HG02763 (cell line): ENCODE results near the gene RAD17.
"Not testable (repeated sequence)": the region's sequence is repeated elsewhere in the genome, so short reads cannot be mapped to it uniquely, and the experiment has no call there.

Source experiments
- ATAC-seq: cut with Tn5 transposase; IDR thresholded peaks from one replicate; pipeline ENCODE4 v1.9.1; 2021; ENCODE audit warnings: mild to moderate bottlenecking, moderate library complexity; ENCODE audit not compliant: unreplicated experiment

The RAD17 gene

GRCh38 chr5:69374911-69375446, 5.4 kb downstream of the RAD17 start:
- peak; percentile 59 for ATAC-seq

GRCh38 chr5:69378376-69378775, 8.8 kb downstream of the RAD17 start:
- no peak for ATAC-seq

- no peak for ATAC-seq
These were observed 35.2 kb downstream of the RAD17 start for GRCh38 chr5:69404659-69405330.

GRCh38 chr5:69414885-69415583, 45.4 kb downstream of the RAD17 start, which contains the start of gene MARVELD2:
Gene MARVELD2 (plus strand): TSS chr5:69415116. CDS start chr5:69419386, 4,270 bp downstream.
- ATAC-seq = no peak

- no peak for ATAC-seq
These were observed 46.0 kb downstream of the RAD17 start for GRCh38 chr5:69415584-69415958.

- ATAC-seq = no peak
These were observed 46.6 kb downstream of the RAD17 start for GRCh38 chr5:69416180-69416579.

- ATAC-seq = no peak
These were observed 47.1 kb downstream of the RAD17 start for GRCh38 chr5:69416699-69417098.

GRCh38 chr5:69418554-69418953, 48.9 kb downstream of the RAD17 start:
- no peak for ATAC-seq

- no peak for ATAC-seq
These were observed 62.0 kb downstream of the RAD17 start for GRCh38 chr5:69431424-69432303.

- no peak for ATAC-seq
These were observed 63.0 kb downstream of the RAD17 start for GRCh38 chr5:69432412-69433206.

- not testable (repeated sequence) for ATAC-seq
These were observed 65.8 kb downstream of the RAD17 start for GRCh38 chr5:69435276-69435884.

GRCh38 chr5:69444127-69444754, 74.6 kb downstream of the RAD17 start:
- no peak for ATAC-seq

- ATAC-seq = no peak
These were observed 79.9 kb downstream of the RAD17 start for GRCh38 chr5:69449511-69449910.

GRCh38 chr5:69450116-69450515, 80.5 kb downstream of the RAD17 start:
- ATAC-seq = no peak

- ATAC-seq = not testable (repeated sequence)
These were observed 80.9 kb downstream of the RAD17 start for GRCh38 chr5:69450527-69450926.

- no peak for ATAC-seq
These were observed 82.5 kb downstream of the RAD17 start for GRCh38 chr5:69451941-69452647.

- ATAC-seq = not testable (repeated sequence)
These were observed 83.9 kb downstream of the RAD17 start for GRCh38 chr5:69453487-69453886.

- no peak for ATAC-seq
These were observed 85.0 kb downstream of the RAD17 start for GRCh38 chr5:69454460-69455249.
